Osteocyte (in vitro differentiated cells): Measurements from ENCODE around the gene ITPRIP. TPM values are rescaled to one million over a fixed set of nuclear protein-coding genes. Genes with fewer than 3 reads are reported as not detected.

ENCODE experiments used
- DNase-seq: peaks from one replicate; pipeline ENCODE4 v3.0.0; 2021; ENCODE audit warnings: mixed read lengths; ENCODE audit not compliant: unreplicated experiment; ENCODE audit errors: extremely low spot score
- H3K27ac Mint-ChIP-seq: one replicate; pipeline ENCODE4 v1.8.0; 2021; ENCODE audit warnings: mild to moderate bottlenecking, mixed read lengths; ENCODE audit not compliant: unreplicated experiment
- H3K27me3 Mint-ChIP-seq: one replicate; pipeline ENCODE4 v1.8.0; 2021; ENCODE audit warnings: mixed read lengths; ENCODE audit not compliant: unreplicated experiment
- H3K36me3 Mint-ChIP-seq: one replicate; pipeline ENCODE4 v1.8.0; 2021; ENCODE audit warnings: mixed read lengths; ENCODE audit not compliant: unreplicated experiment
- H3K4me1 Mint-ChIP-seq: one replicate; pipeline ENCODE4 v1.8.0; 2021; ENCODE audit warnings: mixed read lengths; ENCODE audit not compliant: unreplicated experiment
- H3K4me3 Mint-ChIP-seq: one replicate; pipeline ENCODE4 v1.8.0; 2021; ENCODE audit warnings: mild to moderate bottlenecking, moderate library complexity, mixed read lengths; ENCODE audit not compliant: unreplicated experiment
- H3K9me3 Mint-ChIP-seq: one replicate; pipeline ENCODE4 v1.8.0; 2021; ENCODE audit warnings: mixed read lengths; ENCODE audit not compliant: unreplicated experiment
- CTCF ChIP-seq: fragments of 200-600 bp; sonication (generic); IDR thresholded peaks from 2 replicates; pipeline ENCODE4 v1.5.0; 2021; ENCODE audit warnings: antibody characterized with exemption, mild to moderate bottlenecking, moderate library complexity
- total RNA-seq: library from RNA; stranded (reverse); gene quantifications from 2 replicates; pipeline ENCODE4 v1.2.1, GENCODE V29; 2021

The ITPRIP gene
- total RNA-seq, 1 donor from 2014 or later, result 17.5 TPM

DNA sequence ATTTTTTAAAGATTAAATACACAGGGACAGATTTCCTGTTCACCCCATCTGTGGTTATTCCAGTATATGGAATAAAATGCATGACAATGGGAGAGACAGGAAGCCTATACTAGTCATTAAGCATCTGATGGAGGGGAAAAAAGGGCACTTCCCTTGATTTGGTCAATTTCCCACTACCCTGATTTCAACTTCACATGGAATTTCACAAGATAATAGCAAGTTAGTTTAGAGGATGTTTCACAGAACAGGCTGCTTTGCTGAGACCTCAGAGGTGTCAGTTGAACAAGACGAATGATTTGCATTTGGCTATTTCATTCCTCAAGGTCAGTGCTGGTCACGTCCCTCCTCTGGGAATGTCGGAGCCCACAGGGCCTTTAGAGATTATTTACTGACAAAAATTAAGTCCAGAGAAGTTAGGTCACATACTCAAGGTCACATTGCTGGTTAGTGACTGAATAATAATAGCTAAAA lies 4.7 kb upstream of the ITPRIP start:
- Mint-ChIP-seq H3K4me3 (no peak overlapping the region), H3K9me3 (no peaks in the 10 kb centered on the region), H3K4me1 (peaks cover 21% of the 10 kb centered on the region), H3K36me3 (no peaks in the 10 kb centered on the region), H3K27me3 (no peaks in the 10 kb centered on the region), H3K27ac (no peak overlapping the region)
- no peak for TF ChIP-seq CTCF
- no peak for DNase-seq

- no peaks in the 10 kb centered on the region for H3K36me3 Mint-ChIP-seq
- no peak overlapping the region for H3K27ac Mint-ChIP-seq
- DNase-seq, result peak; percentile 46
- no peaks in the 10 kb centered on the region for H3K9me3 Mint-ChIP-seq
- H3K4me1 Mint-ChIP-seq, result peaks cover 33% of the 10 kb centered on the region
- no peaks in the 10 kb centered on the region for H3K27me3 Mint-ChIP-seq
- H3K4me3 Mint-ChIP-seq, result no peak overlapping the region
- TF ChIP-seq CTCF, result no peak
These were observed 2.4 kb upstream of the ITPRIP start for GRCh38 chr10:104340641-104341040.

GRCh38 chr10:104340111-104340526 lies 1.9 kb upstream of the ITPRIP start:
- no peaks in the 10 kb centered on the region for H3K36me3 Mint-ChIP-seq
- H3K9me3 Mint-ChIP-seq, result no peaks in the 10 kb centered on the region
- H3K4me3 Mint-ChIP-seq, result no peak overlapping the region
- no peaks in the 10 kb centered on the region for H3K27me3 Mint-ChIP-seq
- H3K4me1 Mint-ChIP-seq, result peaks cover 39% of the 10 kb centered on the region
- TF ChIP-seq CTCF, result no peak
- peak; percentile 21 for DNase-seq
- H3K27ac Mint-ChIP-seq, result peak overlapping the region; percentile 100

DNA sequence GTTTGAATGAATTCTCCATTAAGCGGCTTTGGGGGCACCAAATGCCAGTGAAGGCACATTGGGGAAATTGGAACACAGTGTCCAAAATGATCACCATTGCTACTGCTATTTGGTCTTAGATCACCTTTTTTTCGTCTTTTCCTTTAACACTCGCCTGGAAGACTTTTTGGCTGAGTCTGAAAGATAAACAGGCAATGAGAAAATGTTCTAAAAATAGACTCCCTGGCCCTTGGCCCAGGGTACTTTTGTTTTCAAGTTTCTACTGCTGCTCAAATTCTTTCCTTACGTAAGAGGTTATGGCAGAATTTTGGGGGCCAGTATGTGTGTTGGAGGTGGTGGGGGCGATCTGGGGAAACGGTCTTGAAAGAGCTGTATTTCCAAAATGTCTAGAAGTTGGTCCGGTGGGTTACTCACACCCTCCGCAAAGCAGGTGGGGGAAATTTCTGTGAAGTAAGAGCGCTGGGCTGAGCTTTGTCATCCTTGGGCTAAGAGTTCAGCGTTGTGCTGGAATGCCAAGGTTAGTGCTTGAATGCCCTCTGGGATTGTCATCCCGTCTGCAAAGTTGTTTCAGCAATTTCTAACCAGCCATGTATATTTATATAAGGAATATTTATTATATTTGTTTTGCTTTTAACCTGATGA lies 1.3 kb upstream of the ITPRIP start:
- Mint-ChIP-seq H3K4me3 (peak overlapping the region; percentile 97), H3K27ac (peak overlapping the region; percentile 100), H3K27me3 (no peaks in the 10 kb centered on the region), H3K4me1 (peaks cover 42% of the 10 kb centered on the region), H3K9me3 (no peaks in the 10 kb centered on the region), H3K36me3 (no peaks in the 10 kb centered on the region)
- no peak for TF ChIP-seq CTCF
- no peak for DNase-seq

DNA sequence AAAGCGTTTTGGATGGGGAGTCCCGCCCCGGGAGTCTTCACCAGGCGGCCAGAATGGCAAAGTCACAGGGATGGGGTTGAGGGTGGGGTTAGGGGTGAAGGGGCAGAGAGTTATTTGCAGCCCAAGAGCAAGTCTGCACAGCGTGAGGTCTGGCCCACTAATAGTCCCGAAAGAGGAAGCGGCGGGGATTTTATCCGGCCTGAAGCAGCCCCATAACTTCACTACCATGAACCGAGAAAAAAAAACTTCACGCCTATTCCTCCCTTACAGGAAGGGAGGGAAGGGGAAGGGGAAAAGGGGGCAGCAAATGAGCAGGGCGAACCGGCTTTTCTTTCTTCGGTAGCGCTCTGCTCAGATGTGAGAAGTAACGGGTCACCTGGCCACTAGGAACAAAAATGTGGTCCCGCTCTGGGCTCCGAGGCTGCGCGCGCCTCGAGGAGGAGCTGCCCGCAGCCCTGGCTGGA lies 712 bp downstream of the ITPRIP start:
- no peak for TF ChIP-seq CTCF
- Mint-ChIP-seq H3K36me3 (no peaks in the 10 kb centered on the region), H3K4me1 (peaks cover 54% of the 10 kb centered on the region), H3K27ac (peak overlapping the region; percentile 100), H3K9me3 (no peaks in the 10 kb centered on the region), H3K27me3 (no peaks in the 10 kb centered on the region), H3K4me3 (peak overlapping the region; percentile 97)
- peak; percentile 62 for DNase-seq
